Activated CD4-positive, alpha-beta T cell treated with anti-CD3 and anti-CD28 coated beads for 48 hours (primary cell): ENCODE measurements around the gene POU2F2.

Source experiments
- DNase-seq: peaks from one replicate; pipeline ENCODE4 v3.0.0-alpha.2; 2020

POU2F2 gene

DNA sequence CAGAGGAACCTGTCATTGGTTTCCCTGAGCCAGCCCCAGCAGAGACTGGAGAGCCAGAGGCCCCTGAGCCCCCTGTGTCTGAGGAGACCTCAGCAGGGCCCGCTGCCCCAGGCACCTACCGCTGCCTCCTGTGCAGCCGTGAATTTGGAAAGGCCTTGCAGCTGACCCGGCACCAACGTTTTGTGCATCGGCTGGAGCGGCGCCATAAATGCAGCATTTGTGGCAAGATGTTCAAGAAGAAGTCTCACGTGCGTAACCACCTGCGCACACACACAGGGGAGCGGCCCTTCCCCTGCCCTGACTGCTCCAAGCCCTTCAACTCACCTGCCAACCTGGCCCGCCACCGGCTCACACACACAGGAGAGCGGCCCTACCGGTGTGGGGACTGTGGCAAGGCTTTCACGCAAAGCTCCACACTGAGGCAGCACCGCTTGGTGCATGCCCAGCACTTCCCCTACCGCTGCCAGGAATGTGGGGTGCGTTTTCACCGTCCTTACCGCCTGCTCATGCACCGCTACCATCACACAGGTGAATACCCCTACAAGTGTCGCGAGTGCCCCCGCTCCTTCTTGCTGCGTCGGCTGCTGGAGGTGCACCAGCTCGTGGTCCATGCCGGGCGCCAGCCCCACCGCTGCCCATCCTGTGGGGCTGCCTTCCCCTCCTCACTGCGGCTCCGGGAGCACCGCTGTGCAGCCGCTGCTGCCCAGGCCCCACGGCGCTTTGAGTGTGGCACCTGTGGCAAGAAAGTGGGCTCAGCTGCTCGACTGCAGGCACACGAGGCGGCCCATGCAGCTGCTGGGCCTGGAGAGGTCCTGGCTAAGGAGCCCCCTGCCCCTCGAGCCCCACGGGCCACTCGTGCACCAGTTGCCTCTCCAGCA lies 52.1 kb downstream of the POU2F2 start:
- no peak for DNase-seq

- DNase-seq: no peak
These were observed 53.0 kb downstream of the POU2F2 start for GRCh38 chr19:42079276-42079669.

DNA sequence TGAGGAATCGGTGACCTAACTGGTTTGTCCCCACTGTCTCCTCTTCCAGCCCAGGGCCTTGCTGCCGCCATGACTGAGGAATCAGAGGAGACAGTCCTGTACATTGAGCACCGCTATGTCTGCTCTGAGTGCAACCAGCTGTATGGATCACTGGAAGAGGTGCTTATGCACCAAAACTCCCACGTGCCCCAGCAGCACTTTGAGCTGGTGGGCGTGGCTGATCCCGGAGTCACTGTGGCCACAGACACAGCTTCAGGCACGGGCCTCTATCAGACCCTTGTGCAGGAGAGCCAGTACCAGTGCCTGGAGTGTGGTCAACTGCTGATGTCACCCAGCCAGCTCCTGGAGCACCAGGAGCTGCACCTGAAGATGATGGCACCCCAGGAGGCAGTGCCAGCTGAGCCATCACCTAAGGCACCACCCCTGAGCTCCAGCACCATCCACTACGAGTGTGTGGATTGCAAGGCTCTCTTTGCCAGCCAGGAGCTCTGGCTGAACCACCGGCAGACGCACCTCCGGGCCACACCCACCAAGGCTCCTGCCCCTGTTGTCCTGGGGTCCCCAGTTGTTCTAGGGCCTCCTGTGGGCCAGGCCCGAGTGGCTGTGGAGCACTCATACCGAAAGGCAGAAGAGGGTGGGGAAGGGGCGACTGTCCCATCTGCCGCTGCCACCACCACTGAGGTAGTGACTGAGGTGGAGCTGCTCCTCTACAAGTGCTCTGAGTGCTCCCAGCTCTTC lies 53.5 kb downstream of the POU2F2 start:
- no peak for DNase-seq

- DNase-seq: no peak
These were observed 54.2 kb downstream of the POU2F2 start for GRCh38 chr19:42078058-42078457.

DNA sequence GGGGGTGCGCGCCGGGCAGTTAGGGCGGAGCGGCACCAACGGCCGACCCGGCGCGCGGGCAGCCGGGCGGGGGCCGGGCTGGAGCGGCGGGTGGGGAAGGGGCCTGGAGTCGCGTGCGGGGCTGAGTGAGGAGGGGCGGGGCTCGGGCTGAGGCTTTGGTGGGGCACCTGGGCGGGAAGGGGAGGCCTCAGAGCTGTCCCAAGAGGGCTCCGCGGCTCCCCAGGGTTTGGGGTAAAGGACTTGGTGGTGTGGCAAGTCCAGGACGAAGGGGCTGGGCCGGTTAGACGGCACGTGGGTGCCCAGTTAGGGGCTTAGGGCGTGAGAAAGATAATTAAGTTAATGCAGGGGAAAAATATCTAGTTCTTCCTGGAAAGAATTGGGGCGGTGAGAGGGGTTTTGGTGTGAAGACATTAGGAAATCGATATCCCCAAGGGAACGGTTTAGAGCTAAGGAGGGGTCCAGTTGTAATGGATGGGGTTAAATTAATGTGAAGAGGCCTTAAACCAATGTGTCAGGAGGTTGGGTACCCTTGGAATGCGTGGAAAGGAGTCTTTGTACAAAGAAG lies 55.8 kb downstream of the POU2F2 start:
- peak; percentile 52 for DNase-seq

DNA sequence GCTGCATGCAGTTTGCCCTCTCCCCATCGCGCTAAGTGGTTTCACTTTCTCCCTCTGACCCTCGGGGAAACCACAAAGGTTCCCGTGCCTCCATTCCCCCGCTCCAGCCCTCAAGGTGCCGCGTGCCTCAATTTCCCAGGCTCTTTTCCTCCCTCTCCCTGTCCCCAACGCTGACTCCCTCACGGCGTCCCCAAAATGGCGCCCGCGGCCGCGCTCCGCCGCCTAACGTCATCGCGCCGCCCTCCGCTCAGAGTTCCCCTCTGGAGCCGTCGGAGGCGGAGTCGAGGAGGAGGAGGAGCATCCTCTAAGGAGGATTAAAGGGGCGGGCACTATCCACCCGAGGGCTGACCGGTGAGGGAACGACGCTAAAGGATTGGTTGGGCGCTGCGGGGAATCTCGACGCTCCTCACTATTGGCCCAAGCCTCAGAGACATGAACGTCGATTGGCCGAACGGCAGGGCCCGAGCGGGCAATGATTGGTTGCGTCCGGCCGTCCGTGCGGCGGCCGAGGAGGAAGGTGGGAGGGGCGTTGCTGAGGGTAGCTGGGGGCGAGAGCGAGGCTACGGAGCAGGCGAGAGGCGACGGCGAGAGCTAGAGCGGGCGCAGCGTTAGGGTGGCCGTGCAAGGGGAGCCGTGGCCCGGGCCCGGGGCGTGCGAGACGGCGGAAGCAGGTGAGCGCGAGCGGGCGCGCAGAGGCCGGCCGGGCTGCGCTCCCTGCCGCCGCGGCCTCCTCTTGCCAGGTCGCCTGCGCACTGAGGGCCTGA lies 56.4 kb downstream of the POU2F2 start, which contains the start of gene ZNF574:
Gene ZNF574, plus strand, starts transcription at position 551 of the 764 bp plus-strand sequence. CDS start 2,441 bp downstream, outside the sequence.
- peak; percentile 99 for DNase-seq

GRCh38 chr19:42075364-42075615 lies 57.0 kb downstream of the POU2F2 start:
- DNase-seq: no peak

DNA sequence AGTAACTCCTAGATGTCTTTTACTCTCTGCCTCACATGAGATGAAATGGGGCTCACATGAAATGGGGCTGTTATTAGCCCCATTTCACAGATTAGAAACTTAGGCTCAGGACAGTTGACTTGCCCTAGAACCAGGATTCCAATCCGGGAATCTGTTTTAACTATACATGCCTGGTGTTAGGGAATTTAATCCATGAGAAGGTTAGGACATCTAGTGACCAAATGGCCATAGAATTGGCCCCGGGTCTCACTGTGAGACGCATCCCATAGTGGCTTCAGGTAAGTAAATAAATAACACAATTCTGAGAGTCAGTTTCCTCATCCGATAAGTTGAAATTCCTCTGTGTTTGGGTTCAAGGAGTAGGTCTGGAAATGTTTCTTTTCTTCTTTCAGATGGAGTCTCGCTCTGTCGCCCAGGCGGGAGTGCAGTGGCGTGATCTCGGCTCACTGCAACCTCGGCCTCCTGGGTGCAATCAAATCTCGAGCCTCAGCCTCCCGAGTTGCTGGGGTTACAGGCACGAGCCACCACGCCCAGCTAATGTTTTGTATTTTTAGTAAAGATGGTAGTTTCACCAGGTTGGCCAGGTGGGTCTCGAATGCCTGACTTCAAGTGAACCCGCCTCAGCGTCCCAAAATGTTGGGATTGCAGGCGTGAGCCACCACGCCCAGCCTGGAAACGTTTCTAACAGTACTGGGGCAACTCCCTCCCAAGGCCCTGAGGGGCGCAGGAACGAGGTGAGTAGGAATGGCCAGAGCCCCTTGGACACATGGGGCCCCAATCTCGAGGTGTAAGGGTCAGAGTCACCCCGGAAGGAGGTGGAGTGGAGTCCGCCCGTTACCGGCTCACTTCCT lies 57.5 kb downstream of the POU2F2 start:
- DNase-seq: peak; percentile 32

DNA sequence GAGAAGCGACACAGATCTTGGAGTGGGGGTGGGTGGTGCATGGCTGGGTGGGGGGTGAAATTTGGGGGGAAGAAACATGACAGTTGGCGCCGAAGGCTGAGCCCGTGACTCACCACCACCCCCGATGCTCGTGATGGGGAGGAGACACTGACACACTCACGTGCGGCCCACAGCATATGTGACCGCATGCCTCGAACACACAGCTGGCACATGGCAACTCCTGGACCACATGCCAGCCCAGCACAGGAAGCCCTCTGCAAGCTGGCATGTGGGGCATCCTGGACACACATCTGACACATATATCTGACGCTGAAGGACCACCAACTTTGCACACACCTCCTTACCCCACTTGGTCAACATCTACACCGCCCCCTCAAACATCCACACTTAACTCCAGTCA lies 61.0 kb downstream of the POU2F2 start:
- DNase-seq: no peak

GRCh38 chr19:42069619-42070351 lies 62.5 kb downstream of the POU2F2 start, which contains the start of gene GRIK5:
TSS of gene GRIK5 (minus strand) at chr19:42070206. CDS start at chr19:42065770, 4,436 bp downstream.
- no peak for DNase-seq

GRCh38 chr19:42068756-42069571 lies 63.3 kb downstream of the POU2F2 start:
- no peak for DNase-seq

- no peak for DNase-seq
These were observed 63.9 kb downstream of the POU2F2 start for GRCh38 chr19:42068361-42068755.

DNA sequence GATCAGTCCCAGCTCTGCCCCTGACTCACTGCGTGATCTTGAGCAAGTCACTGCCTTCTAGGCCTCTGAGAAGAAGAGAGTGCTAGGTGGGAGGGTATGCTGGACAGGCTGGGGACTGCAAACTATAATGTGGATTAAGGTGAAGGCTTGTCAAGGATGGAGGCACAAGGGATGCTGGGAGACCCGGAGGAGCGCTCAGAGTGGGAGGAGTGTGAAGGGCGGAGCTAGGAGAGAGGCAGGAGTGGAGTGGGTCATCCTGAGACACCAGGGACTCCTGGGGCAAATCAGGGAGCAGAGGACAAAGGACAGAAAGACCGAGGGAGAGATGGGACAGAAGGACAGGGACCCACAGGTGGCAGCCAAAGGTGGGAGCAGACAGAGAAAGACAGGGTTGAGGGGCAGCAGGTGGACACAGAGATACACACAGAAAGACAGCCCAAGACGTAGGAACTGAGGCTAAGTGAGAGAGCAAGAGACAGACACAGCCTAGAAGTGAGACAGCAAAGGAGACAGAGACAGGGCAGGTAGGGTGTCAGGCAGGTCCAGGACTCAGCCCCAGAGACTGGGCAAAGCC lies 64.8 kb downstream of the POU2F2 start:
- no peak for DNase-seq

GRCh38 chr19:42066075-42066754 lies 66.0 kb downstream of the POU2F2 start:
- DNase-seq: no peak

- no peak for DNase-seq
These were observed 66.7 kb downstream of the POU2F2 start for GRCh38 chr19:42065511-42065910.

DNA sequence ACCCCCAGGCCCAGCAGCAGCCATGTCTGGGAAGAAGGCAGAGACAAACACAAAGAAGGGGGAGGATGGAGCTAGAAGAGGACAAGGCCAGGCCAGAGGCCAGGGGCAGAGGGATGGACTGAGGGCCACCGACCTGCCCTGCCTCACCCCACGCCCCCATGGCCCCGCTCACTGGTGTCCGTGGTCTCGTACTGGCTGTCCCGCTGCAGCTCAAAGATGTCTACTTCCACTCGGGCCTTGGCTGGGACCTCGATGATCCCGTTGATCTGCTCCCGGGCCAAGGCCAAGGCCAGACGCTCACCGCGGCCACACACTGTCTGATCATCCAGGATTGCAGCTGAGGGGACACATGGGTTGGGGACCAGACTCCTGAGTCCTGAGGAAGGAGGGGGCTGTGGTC lies 67.2 kb downstream of the POU2F2 start:
- DNase-seq: no peak

DNA sequence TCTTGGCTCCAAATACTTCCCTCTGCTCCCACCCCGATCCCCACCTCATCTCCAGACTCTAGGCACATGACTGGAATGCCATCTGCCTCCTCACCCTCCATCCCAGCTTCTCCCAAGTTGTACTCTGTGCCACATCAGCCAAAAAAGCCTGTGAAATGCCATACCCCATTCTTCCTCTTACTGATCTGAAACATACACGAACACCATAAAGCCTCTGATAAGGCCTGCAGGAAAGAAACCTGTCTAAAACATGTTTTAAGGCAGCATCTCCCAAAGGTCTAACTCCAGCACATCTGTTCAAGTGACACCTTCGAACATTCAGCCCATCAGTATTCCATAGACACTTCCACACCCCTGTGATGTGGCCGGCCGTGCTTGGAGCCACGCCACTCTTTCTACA lies 67.8 kb downstream of the POU2F2 start:
- DNase-seq: no peak

GRCh38 chr19:42062381-42062780 lies 69.9 kb downstream of the POU2F2 start:
- no peak for DNase-seq

- DNase-seq: no peak
These were observed 72.1 kb downstream of the POU2F2 start for GRCh38 chr19:42060117-42060516.

- DNase-seq: no peak
These were observed 73.0 kb downstream of the POU2F2 start for GRCh38 chr19:42059196-42059595.
